IgD-negative memory B cell (primary cell): ENCODE measurements around the gene OR10G2. TPM values are rescaled to one million over a fixed set of nuclear protein-coding genes. Genes with fewer than 3 reads are reported as not detected.
"Not testable (repeated sequence)": the region's sequence is repeated elsewhere in the genome, so short reads cannot be mapped to it uniquely, and the experiment has no call there.

Experiments used
- H3K27ac Mint-ChIP-seq, 3 donors: one replicate each; pipeline ENCODE4 v1.8.0; 2020 to 2022; ENCODE audit warnings: mild to moderate bottlenecking in 3 of 3, mixed read lengths in 3 of 3, moderate library complexity in 1 of 3
- H3K27me3 Mint-ChIP-seq: one replicate; pipeline ENCODE4 v1.8.0; 2021; ENCODE audit warnings: mixed read lengths
- H3K36me3 Mint-ChIP-seq: one replicate; pipeline ENCODE4 v1.8.0; 2020; ENCODE audit warnings: mild to moderate bottlenecking, mixed read lengths
- H3K4me1 Mint-ChIP-seq, 3 donors: one replicate each; pipeline ENCODE4 v1.8.0; 2020 to 2022; ENCODE audit warnings: mixed read lengths in 3 of 3, mild to moderate bottlenecking in 1 of 3
- H3K4me3 Mint-ChIP-seq, 4 donors: one replicate each; pipeline ENCODE4 v1.8.0; 2020 to 2022; ENCODE audit warnings: mild to moderate bottlenecking in 4 of 4, mixed read lengths in 4 of 4, moderate library complexity in 3 of 4
- H3K9me3 Mint-ChIP-seq, 3 donors: one replicate each; pipeline ENCODE4 v1.8.0; 2020 to 2021; ENCODE audit warnings: mixed read lengths in 3 of 3, mild to moderate bottlenecking in 1 of 3
- polyA plus RNA-seq: library from polyadenylated mRNA; unstranded; fragments of 300-500 nt; fragmentation: Illumina TruSeq; gene quantifications from one replicate; pipeline ENCODE4 v1.2.3, GENCODE V29; 2021

The OR10G2 gene
- polyA plus RNA-seq, 1 donor from 2014 or later = not detected

DNA sequence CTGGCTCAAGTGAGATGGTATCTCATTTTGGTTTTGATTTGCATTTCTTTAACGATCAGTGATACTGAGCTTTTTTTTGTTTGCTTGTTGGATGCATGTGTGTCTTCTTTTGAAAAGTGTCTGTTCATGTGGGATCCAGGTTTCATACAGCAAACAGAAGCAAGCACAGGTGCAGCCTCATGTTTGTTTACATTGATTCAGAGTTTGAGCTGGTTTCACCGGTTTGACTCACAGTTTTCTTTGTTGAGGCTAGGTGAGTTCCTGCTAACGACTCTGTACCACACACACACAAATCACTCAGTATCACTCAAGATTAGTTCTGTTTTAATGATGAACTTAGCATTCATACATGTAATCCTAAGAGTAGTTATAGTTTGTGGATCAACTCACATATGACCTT, 3.7 kb downstream of the OR10G2 start:
- Mint-ChIP-seq H3K4me3 (no peak overlapping the region), H3K36me3 (no peaks in the 10 kb centered on the region), H3K4me1 (no peaks in the 10 kb centered on the region), H3K27me3 (peaks cover 9% of the 10 kb centered on the region), H3K9me3 (peaks cover 2 to 5% (median 5%) of the 10 kb centered on the region in 3 donors), H3K27ac (no peak overlapping the region)

GRCh38 chr14:21630503-21630902, 4.2 kb downstream of the OR10G2 start:
- not testable (repeated sequence) for H3K4me3 Mint-ChIP-seq, H3K27ac Mint-ChIP-seq, H3K9me3 Mint-ChIP-seq, H3K4me1 Mint-ChIP-seq, H3K36me3 Mint-ChIP-seq
- peaks cover 13% of the 10 kb centered on the region for H3K27me3 Mint-ChIP-seq

- Mint-ChIP-seq H3K4me3 (no peak overlapping the region), H3K36me3 (no peaks in the 10 kb centered on the region), H3K27ac (no peak overlapping the region), H3K27me3 (peaks cover 13% of the 10 kb centered on the region), H3K4me1 (no peaks in the 10 kb centered on the region), H3K9me3 (peaks cover 2 to 5% (median 5%) of the 10 kb centered on the region in 3 donors)
Measured at GRCh38 chr14:21626491-21627230, 8.1 kb downstream of the OR10G2 start.

DNA sequence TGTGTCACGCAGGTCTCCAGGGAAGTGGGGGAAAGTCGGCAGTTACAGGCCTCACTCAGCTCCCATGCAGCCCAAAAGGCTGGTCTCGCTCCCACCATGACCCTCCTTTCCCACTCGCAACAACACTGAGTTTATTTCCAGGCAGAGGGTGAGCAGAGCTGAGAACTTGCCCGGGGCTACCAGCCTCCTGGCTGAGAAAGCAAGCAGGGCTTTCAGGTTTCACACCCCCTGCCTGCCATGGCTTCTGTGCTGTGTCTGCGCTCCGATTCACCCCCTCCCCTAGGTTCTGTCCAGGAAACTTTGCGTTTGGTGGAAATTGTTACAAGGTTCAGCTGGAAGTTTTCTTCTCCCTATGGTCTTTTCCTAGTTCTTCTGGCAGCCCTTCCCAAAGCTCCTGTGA, 17.1 kb downstream of the OR10G2 start:
- Mint-ChIP-seq H3K9me3 (no peaks in the 10 kb centered on the region), H3K36me3 (no peaks in the 10 kb centered on the region), H3K27me3 (peaks cover 2% of the 10 kb centered on the region), H3K4me1 (no peaks in the 10 kb centered on the region), H3K4me3 (no peak overlapping the region), H3K27ac (no peak overlapping the region)

DNA sequence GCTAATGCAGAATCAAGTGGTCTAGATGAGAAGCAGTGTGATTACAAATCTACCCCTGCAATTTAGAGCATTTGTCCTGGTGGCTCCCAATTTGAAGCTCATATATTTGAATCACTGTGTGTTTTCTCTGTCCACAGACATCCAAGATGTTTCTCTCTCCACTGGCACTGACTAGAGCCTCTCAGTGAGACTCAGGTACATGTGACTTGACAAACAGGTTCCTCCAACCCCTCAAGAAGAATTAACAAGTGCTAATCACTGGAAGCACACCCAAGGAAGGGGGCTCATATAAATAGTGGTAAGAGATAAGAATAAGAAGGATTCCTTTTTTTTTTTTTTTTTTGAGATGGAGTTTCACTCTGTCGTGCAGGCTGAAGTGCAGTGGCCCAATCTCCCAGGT, 20.5 kb downstream of the OR10G2 start:
- H3K27ac Mint-ChIP-seq = no peak overlapping the region
- H3K27me3 Mint-ChIP-seq = peaks cover 2% of the 10 kb centered on the region
- H3K4me3 Mint-ChIP-seq = no peak overlapping the region
- no peaks in the 10 kb centered on the region for H3K9me3 Mint-ChIP-seq
- no peaks in the 10 kb centered on the region for H3K4me1 Mint-ChIP-seq
- H3K36me3 Mint-ChIP-seq = no peaks in the 10 kb centered on the region

GRCh38 chr14:21612324-21612723, 22.4 kb downstream of the OR10G2 start:
- Mint-ChIP-seq H3K4me1 (no peaks in the 10 kb centered on the region), H3K27me3 (no peaks in the 10 kb centered on the region), H3K9me3 (no peaks in the 10 kb centered on the region), H3K27ac (no peak overlapping the region), H3K4me3 (no peak overlapping the region), H3K36me3 (no peaks in the 10 kb centered on the region)

- not testable (repeated sequence) for H3K27me3 Mint-ChIP-seq, H3K9me3 Mint-ChIP-seq, H3K4me3 Mint-ChIP-seq, H3K36me3 Mint-ChIP-seq, H3K4me1 Mint-ChIP-seq
- H3K27ac Mint-ChIP-seq = peak overlapping the region in 1 of 3 donors; percentile 38
Measured at GRCh38 chr14:21602181-21602580, 32.6 kb downstream of the OR10G2 start.

GRCh38 chr14:21589317-21589716, 45.4 kb downstream of the OR10G2 start:
- Mint-ChIP-seq H3K27ac (no peak overlapping the region), H3K4me3 (peak overlapping the region in 1 of 4 donors; percentile 18), H3K36me3 (peaks cover 4% of the 10 kb centered on the region), H3K27me3 (peaks cover 2% of the 10 kb centered on the region), H3K4me1 (no peaks in the 10 kb centered on the region), H3K9me3 (peaks cover 3 to 22% (median 12%) of the 10 kb centered on the region in 3 donors)

Other genes with a start within 250 kb of the OR10G2 start
- 44.4 TPM for gene CHD8, start 178.8 kb downstream of the OR10G2 start, polyA plus RNA-seq
- 8.2 TPM for gene RAB2B, start 158.0 kb downstream of the OR10G2 start, polyA plus RNA-seq
- gene TOX4, start 157.7 kb downstream of the OR10G2 start, polyA plus RNA-seq = 91.0 TPM
- gene METTL3, start 123.6 kb downstream of the OR10G2 start, polyA plus RNA-seq = 20.6 TPM
- gene SALL2, start 108.6 kb downstream of the OR10G2 start, polyA plus RNA-seq = 0.34 TPM
- not detected for gene OR10G3, start 54.9 kb downstream of the OR10G2 start, polyA plus RNA-seq
- gene OR4E2, start 18.9 kb upstream of the OR10G2 start, polyA plus RNA-seq = not detected
- gene OR4E1, start 38.9 kb upstream of the OR10G2 start, polyA plus RNA-seq = not detected